ENCODE measurements around the gene CAMSAP2.
A peak's percentile ranks its signal among the peaks of the same experiment; 100 is the strongest.

The CAMSAP2 gene, protein sequence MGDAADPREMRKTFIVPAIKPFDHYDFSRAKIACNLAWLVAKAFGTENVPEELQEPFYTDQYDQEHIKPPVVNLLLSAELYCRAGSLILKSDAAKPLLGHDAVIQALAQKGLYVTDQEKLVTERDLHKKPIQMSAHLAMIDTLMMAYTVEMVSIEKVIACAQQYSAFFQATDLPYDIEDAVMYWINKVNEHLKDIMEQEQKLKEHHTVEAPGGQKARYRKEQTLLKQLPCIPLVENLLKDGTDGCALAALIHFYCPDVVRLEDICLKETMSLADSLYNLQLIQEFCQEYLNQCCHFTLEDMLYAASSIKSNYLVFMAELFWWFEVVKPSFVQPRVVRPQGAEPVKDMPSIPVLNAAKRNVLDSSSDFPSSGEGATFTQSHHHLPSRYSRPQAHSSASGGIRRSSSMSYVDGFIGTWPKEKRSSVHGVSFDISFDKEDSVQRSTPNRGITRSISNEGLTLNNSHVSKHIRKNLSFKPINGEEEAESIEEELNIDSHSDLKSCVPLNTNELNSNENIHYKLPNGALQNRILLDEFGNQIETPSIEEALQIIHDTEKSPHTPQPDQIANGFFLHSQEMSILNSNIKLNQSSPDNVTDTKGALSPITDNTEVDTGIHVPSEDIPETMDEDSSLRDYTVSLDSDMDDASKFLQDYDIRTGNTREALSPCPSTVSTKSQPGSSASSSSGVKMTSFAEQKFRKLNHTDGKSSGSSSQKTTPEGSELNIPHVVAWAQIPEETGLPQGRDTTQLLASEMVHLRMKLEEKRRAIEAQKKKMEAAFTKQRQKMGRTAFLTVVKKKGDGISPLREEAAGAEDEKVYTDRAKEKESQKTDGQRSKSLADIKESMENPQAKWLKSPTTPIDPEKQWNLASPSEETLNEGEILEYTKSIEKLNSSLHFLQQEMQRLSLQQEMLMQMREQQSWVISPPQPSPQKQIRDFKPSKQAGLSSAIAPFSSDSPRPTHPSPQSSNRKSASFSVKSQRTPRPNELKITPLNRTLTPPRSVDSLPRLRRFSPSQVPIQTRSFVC (N-terminal part only)

DNA sequence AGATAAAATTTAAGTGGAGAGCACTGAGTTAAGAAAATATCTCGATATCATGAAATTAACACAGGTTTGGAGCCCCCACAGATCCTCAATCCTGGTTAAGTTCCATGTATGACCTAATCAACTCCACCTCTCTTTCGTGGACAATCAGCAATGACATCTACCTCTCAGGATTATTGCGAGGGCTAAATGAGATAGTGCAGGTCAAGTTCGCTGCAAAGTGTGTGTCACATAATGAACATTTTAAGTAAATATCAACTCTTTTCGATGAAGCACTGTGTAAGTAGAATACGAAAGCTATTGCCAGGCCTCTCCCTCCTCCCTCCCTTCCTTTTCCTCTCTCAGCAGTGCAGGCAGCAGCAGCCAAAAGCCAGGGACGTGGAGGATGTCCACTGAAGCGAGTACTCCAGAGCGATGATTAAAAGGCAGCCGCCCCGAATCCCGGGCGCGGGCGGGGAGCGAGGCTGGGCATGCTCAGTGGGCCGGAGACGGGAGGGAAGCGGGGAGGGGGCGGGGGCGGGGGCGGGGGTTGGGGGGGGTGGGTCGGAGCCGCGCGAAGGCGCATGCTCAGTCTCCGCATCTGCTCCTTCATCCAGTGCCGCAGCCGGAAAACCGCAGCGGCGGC lies at the start of gene CAMSAP2:
CAMSAP2 (plus strand) TSS at position 567 of the 622 bp plus-strand sequence. CDS start 935 bp downstream, outside the sequence.
- peak; percentile 88 for DNase-seq

DNA sequence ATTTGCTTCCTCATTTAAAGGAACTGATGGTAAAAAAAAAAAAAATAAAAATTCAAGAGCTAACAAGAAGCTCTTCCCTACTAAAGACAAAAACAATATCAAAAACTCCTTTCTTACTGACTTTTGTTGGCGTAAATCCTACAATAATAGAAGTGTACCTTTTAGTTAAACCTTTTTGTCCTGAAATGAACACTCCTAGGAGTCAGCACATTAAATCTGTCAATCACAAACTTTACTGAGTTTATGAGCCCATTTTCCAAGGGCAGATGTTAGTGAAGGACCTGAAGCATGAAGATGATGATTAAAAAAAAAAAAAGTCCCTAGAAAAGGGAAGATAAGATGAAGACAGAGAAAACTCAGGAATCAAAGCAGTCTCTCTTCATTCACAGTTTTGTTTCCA lies 46.4 kb upstream of the CAMSAP2 start:
- no peak for DNase-seq

DNA sequence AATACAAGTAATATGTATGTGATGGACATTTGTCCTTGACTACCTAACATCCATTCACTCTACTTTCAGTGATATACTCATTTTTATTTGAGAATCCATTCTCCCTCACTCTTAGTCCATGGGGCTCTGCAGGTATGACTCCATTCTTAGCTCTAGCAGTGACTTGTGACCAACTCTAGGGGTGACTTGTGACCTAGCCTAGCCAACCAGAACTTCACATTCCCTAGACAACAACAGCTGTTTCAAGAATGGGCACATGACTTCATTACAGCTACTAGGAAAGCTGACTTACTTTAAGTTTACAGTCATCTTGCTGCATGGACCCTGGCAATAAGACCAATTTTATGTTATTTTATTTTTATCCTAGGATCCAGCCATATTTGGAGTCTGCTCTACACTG lies 45.4 kb upstream of the CAMSAP2 start:
- no peak for DNase-seq

DNA sequence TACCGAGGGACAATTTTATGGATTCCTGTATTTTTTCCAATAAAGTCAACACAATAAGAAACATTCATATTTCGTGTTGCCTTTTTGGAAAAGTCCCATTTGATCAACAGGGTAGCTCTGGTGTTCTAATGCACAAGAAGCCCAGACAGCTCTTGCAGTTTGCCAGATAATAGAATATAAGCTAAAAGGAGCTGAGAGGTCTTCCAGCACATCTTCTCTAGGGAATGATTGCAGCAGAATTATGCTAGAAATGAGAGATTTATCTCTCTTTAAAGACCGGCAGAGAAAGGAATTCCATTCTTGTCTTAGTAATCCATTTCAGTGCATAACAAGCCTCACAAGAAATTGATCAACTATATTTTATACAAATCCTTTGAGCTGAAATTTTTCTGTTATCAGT lies 44.0 kb upstream of the CAMSAP2 start:
- DNase-seq = no peak

DNA sequence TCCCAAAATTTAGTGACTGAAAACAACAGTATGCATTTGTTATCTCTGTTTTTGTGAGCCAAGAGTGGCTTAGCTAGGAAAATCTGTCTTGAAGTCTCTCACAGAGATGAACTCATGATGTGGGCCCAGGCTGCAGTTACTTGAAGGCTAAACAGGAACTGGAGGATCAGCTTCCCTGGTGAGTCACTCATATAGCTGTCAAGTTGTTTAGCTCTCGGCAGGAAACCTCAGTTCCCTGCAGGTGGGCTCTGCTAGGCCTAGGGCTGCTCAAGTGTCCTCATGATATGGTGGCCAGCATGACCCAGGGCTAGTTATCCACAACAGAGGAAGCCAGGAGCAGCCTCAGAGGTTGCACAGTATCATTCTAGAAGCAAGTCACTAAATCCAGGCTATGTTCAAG lies 38.8 kb upstream of the CAMSAP2 start:
- DNase-seq = no peak

DNA sequence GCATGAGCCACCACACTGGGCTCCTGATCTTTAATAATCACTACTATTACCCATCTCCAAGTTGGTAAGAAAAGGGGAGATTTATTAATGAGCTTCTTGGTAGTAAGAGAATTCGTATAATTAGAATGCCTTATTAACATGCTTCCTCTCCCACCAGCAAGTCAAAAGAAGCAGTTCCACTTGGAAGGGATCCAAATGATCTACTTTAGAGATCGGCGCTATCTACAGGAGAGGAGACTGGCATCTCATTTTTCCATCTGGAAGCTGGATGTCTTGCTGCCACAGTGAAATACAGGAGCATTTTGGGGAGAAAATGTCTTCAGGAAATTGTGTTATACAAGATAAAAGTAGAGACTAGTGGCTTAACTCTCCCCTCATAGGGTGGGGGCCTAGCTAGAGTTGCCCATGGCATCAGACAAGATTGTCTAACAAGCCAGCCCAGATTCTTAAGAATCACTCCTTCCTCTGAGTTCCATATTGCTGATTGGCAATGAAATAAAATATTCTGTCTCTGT lies 33.6 kb upstream of the CAMSAP2 start:
- DNase-seq = no peak

DNA sequence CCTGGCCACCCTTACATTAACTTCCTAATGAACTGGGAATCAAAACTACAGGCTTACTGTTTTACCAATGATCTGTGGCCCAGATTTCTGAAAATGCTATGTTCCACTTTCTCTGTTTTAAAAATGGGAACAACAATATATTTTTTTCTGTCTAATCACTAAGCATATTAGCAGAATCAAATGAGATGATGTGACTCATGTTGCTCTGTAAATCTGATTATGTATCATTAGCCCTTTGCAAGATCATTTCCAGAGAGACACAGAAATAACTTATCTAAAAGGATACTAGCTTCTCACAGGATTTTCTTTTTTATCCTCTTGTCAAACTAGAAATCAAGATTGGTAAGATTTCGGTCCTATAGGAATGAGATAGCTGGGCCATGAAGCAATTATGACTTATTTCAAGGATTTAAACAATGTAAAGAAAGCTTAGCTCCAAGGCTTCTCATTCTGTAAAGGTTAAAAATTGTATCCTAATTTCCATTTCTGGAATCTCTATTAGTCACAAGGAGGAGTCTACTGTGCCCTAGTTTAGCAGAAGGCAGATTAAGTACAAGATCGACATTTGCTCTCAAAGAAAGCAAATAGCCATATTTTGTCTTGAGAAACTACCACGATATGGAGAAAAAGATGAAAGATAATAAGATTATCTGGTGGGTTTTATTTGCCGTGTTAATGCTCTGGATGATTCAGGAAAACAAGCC lies 32.4 kb upstream of the CAMSAP2 start:
- DNase-seq = no peak

DNA sequence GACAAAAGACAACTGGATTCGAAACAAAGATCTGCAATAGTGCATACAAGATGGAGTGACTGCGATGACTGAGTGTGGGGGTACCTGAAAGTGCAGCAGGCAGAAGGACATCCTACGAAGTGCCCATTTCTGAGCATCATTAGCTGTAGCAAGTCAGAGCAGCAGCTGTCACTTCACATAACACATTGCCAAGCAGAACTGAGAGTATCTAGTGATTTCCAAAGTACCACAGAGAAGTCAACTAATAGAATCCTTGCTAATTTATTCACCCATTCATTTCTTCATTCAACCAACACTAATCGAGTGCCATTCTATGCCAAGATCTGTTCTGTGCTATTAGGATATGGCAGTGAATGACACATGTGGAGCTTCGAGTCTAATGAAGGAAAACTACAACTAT lies 31.6 kb upstream of the CAMSAP2 start:
- DNase-seq = no peak

DNA sequence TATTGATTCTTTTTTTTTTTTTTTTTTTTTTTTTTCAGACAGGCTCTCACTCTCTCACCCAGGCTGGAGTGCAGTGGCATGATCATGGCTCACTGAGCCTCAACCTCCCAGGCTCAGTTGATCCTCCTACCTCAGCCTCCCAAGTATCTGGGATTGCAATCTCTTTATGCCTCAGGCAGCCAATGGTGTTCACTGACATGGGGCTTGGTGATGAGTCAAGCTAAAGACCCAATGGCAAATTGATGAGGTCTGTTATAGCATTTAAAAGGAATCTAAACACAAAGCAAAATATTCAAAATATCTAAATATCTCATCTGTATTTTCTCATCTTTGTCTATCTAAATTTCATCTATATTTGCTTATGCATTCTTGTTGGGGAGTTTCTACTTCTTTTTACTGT lies 30.5 kb upstream of the CAMSAP2 start:
- DNase-seq = no peak

DNA sequence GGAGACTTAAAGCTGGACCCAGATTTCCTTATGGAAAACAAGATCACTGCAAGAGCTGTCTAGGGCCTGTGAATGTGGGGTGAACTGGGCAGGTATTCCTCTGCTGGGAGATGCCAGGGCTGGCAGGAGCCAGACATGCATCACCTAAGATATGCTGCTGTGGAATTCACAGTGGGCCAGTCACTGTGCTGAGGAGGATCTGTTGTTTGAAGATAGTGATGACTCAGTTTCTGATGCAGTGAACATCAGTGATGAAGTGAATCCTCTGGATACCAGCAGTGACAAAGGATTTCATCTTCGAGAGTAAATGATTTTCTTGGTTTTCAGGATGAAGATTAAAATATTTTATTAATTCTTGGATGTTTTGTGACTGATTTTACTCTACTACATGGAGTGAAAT lies 29.9 kb upstream of the CAMSAP2 start:
- DNase-seq = no peak

DNA sequence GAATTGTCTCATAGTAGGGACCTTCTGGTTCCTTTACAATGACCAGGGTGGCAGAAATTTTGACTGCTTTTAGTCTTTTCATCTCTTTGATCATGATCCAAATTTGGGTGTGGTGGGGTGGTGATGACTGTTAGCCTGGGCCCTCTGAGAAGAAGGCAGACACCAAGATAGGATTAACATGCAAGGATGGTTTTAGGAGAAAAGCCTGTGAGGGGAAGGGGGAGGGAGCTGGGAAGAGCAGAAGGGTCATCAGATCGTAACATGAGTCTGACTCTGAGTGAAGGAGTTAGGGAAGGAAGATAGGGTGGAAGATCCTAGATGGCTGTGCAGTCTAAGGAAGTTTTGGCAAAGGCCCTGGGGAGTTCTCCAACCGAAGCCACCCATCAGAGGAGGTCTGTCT lies 28.5 kb upstream of the CAMSAP2 start:
- no peak for DNase-seq

DNA sequence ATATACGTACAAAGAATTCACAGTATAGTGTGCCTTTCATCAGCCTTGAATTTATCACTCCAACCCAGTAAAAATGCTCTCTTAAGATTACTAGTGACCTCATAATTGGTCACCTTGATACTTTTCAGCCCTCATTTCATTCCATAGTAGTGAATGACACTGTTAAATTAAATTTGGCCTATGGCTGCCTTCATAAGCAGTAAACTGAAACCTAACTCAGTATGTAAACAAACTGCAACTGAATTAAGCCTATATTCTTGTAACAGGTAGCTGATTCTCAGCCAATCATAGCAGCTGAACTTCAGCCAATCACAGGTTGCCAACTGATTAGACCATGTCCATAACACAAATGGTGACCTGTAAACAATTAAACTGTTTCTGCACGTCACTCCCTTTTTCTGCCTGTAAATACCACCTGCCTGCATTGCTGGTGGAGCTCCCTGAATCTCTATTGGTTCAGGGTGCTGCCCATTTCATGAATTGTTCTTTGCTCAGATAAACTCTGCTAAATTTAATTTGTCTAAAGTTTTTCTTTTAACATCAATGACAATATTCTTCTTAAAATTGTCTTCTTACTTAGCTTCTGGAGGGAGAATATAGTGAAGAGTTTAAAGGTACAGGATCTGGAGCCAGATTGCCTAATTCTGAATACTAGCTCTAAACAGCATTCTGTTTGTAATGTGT lies 24.0 kb upstream of the CAMSAP2 start:
- no peak for DNase-seq

DNA sequence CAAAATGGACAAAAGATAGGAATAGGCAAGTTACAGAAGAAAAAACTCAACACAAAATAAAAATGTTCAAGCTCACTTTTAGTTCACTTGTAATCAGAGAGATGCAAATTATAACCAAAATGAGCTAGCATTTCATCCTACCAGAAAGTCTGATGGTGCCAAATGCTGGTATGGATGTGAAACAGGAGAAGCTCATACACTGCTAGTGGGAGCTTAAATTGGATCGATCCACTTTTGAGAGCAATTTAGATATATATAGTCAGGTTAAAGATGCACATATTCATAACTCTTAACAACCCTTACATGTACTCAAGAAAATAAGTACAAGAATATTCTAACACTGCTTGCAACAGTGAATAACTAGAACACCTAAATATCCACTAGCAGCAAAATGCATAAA lies 18.5 kb upstream of the CAMSAP2 start:
- no peak for DNase-seq

DNA sequence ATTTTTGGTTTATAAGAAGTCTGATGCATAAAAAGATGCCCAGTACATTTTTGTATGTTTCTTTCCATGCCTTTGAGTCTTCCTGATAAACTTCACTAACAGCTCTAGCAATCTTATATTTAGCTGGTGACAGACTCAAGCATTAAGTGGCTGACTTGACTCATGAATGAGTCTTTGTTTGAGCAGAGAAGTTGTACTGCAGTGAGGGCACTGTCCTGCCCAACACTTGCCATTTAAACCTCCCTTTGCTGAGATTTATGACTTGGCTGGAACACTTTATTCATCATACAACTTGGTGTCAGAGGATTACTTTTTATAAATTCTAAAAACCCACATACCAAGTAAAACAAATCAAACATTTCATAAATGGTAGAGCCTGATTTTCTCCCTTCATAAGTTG lies 14.6 kb upstream of the CAMSAP2 start:
- no peak for DNase-seq

DNA sequence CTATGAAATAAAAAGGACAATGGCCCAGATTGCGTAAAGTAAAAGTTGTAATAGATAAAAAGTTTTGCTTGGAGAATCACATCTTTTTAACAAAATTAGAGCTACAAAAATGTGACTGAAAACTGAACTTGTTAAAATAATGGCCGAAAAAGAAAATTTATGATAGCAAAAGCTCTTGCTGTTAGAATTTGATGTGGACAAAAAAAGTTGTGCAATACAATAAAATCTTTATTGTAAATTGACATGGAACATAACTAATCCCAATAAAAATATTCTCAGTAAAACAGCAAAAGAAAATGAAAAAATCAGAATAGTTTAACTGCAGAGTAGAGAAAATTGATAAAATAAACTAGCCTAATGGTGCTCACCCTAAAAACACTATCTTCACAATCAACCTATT lies 11.4 kb upstream of the CAMSAP2 start:
- DNase-seq = no peak

DNA sequence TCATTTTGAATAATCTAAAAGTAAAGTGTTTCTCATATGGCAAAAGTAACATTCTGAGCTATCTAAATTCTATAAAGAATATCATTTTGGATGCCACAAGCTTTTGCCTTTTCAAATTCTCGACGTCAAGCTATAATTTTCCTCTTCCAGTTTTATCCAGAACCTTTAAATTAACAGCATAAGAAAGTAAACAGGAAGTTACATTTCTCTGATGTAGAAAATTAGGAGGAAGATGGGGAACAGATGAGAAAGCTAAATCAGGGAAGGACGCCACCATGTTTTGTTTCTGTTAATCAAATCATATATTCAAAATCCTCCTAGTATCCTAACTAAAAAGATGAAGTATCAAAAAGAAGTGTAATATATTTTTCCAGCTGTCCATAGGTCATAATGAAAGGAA lies 8.8 kb upstream of the CAMSAP2 start:
- DNase-seq = no peak

DNA sequence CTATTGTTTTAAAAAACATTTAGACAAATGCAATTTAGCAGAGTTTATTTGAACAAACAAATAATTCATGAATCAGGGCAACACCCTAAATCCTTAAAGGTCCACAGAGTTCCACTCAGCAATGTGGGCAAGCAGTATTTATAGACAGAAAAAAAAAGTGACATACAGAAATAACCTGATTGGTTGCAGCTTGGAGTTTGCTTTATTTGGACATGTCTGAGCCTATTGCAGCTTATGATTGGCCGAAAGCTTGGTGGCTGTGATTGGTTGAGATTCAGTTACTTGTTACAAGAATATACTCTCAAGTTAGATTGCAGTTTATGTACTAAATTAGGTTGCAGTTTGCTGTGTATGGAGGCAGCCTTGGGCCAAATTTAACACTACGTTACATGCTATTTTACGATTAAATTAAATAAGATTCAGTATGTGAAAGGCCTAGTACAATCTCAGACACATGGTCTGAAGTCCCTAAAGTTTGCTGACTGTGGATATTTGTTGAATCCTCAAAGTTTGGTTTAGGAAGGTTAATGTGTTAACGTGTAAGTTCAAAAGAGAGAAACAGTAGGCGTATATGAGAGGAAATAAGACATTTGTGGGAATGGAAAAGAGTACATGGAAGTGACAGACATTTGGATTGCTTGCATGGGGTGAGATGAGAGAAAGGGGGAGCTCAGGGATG lies 6.9 kb upstream of the CAMSAP2 start:
- DNase-seq = no peak

DNA sequence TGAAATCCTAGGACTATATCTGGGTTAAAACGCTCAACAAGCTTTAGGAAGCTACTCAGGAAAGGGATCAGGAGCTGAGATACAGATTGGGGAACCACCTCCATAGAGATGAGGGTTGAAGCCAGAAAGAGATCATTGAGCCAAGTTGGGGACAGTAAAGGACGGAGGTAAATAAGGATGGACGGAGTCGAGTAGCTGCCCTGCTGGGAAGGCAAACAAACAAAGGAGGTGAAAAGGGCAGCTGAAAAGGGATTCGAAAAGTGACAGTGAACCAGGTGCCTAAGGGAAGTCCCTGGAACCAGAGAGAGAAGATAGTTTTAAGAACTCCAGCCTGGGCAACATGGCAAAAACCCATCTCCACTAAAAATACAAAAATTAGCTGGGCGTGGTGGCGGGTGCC lies 6.3 kb upstream of the CAMSAP2 start:
- no peak for DNase-seq

DNA sequence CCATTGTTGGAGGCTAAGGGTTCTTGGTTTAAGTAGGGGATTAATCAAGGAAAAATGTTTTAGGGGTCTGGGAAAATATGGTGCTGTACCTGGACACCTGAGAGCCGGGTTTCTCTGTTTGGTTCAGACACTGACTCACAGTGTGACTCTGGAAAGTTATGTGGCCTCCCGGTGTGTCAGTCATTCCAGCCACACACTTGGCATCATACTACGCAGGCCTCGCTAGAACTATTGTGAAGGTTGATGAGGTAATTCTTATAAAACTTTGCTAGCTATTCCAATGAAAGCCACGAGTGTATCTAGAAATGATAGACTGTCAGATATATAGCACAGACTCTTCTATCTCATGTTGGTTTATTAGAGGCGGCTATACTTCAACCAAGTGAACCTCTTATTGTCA lies 4.8 kb upstream of the CAMSAP2 start:
- no peak for DNase-seq

DNA sequence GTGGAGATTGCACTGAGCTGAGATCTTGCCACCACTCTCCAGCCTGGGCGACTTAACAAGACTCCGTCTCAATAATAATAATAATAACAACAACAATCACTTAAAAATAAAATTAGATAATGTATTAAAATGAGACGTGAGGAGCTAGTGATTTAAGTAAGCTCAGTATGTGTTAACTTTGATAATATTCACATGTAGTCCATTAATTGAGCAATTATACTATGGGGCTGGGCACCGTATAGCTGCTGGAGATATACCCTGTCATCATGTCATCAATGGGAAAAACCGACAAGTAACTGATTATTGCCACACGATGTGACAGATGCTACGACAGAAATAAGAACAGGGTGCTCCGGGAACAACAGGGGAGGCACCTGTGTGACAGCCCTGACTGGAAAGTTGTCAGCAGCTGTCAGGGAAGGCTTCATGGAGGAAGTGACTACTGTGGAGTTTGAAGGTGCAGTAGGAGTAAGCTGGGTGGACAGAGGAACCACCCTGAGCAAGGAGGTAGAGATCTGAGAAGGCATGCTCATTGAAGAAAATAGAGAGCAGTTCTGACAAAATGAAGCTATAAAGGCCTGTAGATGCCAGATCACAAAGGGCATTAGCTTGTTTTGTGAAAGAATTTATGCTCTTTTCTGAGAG lies 924 bp upstream of the CAMSAP2 start:
- no peak for DNase-seq
